PC-3 (cell line): ENCODE measurements around the gene DOK5.

Source experiments
- EZH2 ChIP-seq: fragments of 300-600 bp; sonication (generic); IDR thresholded peaks from one replicate; pipeline ENCODE4 v1.6.1; 2017; ENCODE audit warnings: antibody characterized with exemption, mild to moderate bottlenecking, low read length; ENCODE audit not compliant: unreplicated experiment
- EZH2phosphoT487 ChIP-seq: fragments of 300-600 bp; sonication (generic); IDR thresholded peaks from 2 replicates; pipeline ENCODE4 v1.6.1; 2018; ENCODE audit warnings: mild to moderate bottlenecking, antibody characterized with exemption, low read length, borderline replicate concordance
- TF ChIP-seq, protein P1 (sequence below): fragments of 300-600 bp; sonication (generic); conservative IDR thresholded peaks from 2 replicates; pipeline ENCODE4 v1.5.1; 2017; ENCODE audit warnings: antibody characterized with exemption, low read depth, mild to moderate bottlenecking, low read length

DNA sequence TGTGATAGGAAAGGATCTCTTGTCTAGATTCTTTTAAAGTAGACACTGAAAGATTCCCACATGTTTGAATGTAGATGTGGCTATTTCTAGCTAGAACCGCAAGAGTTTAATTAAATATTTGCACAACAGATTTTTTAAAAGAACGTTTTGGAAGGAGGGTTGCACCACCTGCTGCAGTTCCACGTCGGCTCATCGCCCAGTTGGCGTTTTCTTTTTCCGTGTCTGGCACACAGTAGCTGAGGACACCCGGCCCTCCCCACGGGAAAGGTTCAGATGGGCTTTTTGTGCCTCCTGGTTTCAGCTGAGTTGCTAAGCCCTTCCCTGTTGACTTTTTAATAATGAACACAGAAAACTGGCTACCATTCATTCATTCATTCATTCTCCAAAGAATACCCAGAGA, 41.8 kb upstream of the DOK5 start:
- TF ChIP-seq, protein P1, sequence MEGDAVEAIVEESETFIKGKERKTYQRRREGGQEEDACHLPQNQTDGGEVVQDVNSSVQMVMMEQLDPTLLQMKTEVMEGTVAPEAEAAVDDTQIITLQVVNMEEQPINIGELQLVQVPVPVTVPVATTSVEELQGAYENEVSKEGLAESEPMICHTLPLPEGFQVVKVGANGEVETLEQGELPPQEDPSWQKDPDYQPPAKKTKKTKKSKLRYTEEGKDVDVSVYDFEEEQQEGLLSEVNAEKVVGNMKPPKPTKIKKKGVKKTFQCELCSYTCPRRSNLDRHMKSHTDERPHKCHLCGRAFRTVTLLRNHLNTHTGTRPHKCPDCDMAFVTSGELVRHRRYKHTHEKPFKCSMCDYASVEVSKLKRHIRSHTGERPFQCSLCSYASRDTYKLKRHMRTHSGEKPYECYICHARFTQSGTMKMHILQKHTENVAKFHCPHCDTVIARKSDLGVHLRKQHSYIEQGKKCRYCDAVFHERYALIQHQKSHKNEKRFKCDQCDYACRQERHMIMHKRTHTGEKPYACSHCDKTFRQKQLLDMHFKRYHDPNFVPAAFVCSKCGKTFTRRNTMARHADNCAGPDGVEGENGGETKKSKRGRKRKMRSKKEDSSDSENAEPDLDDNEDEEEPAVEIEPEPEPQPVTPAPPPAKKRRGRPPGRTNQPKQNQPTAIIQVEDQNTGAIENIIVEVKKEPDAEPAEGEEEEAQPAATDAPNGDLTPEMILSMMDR: no peak
- TF ChIP-seq EZH2 (no peak), EZH2phosphoT487 (no peak)
